Measurements from ENCODE around the gene FABP7.

Gene FABP7

GRCh38 chr6:122754191-122754731 lies 25.3 kb upstream of the FABP7 start:
- Histone ChIP-seq H4K91ac (ENCODE audit: low read depth, low read length, poor library complexity) (no peak overlapping the region), H2BK12ac (ENCODE audit: low read length) (no peak overlapping the region), H3K4me1 (ENCODE audit: control insufficient read depth in 2 of 2, insufficient read depth in 1 of 2, low read depth in 1 of 2, low read length in 2 of 2) (peaks cover 5 to 9% of the 10 kb centered on the region in 2 donors), H3K27ac (replicated peaks; ENCODE audit: low read length) (no peak overlapping the region), H3K9ac (ENCODE audit: low read depth, low read length, poor library complexity) (no peak overlapping the region), H3K27me3 (ENCODE audit: control insufficient read depth in 3 of 3, insufficient read depth in 3 of 3, low read depth in 1 of 3, low read length in 3 of 3) (no peaks in the 10 kb centered on the region), H2AFZ (ENCODE audit: low read length) (peak overlapping the region; percentile 13), H3K18ac (ENCODE audit: low read length) (no peak overlapping the region), H3K9me3 (replicated peaks in 1 of 2; ENCODE audit: control insufficient read depth in 2 of 2, insufficient read depth in 1 of 2, low read depth in 1 of 2, low read length in 2 of 2) (peaks cover 0 to 6% of the 10 kb centered on the region in 2 donors), H2BK15ac (ENCODE audit: low read length) (no peak overlapping the region), H3K4me3 (ENCODE audit: low read length in 2 of 2) (no peak overlapping the region), H3K79me1 (ENCODE audit: low read depth, low read length) (no peaks in the 10 kb centered on the region), H3K23ac (ENCODE audit: low read depth, low read length, poor library complexity) (no peak overlapping the region), H3K4me2 (ENCODE audit: insufficient read depth, low read length, poor library complexity, severe bottlenecking) (no peak overlapping the region), H3K14ac (ENCODE audit: low read length) (no peak overlapping the region), H2BK120ac (ENCODE audit: low read depth, low read length) (no peak overlapping the region), H2AK5ac (ENCODE audit: low read depth, low read length) (no peak overlapping the region), H2BK5ac (ENCODE audit: low read length) (no peak overlapping the region), H3K36me3 (replicated peaks in 1 of 2; ENCODE audit: control insufficient read depth in 2 of 2, insufficient read depth in 2 of 2, low read length in 2 of 2) (no peaks in the 10 kb centered on the region), H3K4ac (ENCODE audit: low read length) (no peak overlapping the region), H4K8ac (ENCODE audit: low read depth, low read length) (no peak overlapping the region)
- no peak for DNase-seq (ENCODE audit: low spot score)
- no CpG with 5 or more reads among the region's 5 CpGs for WGBS, 2 donors (ENCODE audit: extremely low coverage in 2 of 2, insufficient read length in 2 of 2, insufficient replicate concordance in 1 of 2)

GRCh38 chr6:122755901-122756300 lies 23.6 kb upstream of the FABP7 start:
- Histone ChIP-seq H2BK120ac (ENCODE audit: low read depth, low read length) (no peak overlapping the region), H3K79me1 (ENCODE audit: low read depth, low read length) (no peaks in the 10 kb centered on the region), H3K36me3 (replicated peaks in 1 of 2; ENCODE audit: control insufficient read depth in 2 of 2, insufficient read depth in 2 of 2, low read length in 2 of 2) (no peaks in the 10 kb centered on the region), H3K23ac (ENCODE audit: low read depth, low read length, poor library complexity) (no peak overlapping the region), H3K18ac (ENCODE audit: low read length) (no peak overlapping the region), H3K4ac (ENCODE audit: low read length) (no peak overlapping the region), H3K14ac (ENCODE audit: low read length) (no peak overlapping the region), H4K8ac (ENCODE audit: low read depth, low read length) (no peak overlapping the region), H3K4me3 (ENCODE audit: low read length in 2 of 2) (no peak overlapping the region), H4K91ac (ENCODE audit: low read depth, low read length, poor library complexity) (no peak overlapping the region), H2BK5ac (ENCODE audit: low read length) (no peak overlapping the region), H3K27me3 (ENCODE audit: control insufficient read depth in 3 of 3, insufficient read depth in 3 of 3, low read depth in 1 of 3, low read length in 3 of 3) (no peaks in the 10 kb centered on the region), H2AFZ (ENCODE audit: low read length) (peak overlapping the region; percentile 33), H2AK5ac (ENCODE audit: low read depth, low read length) (no peak overlapping the region), H3K4me2 (ENCODE audit: insufficient read depth, low read length, poor library complexity, severe bottlenecking) (no peak overlapping the region), H3K27ac (replicated peaks; ENCODE audit: low read length) (no peak overlapping the region), H3K9me3 (replicated peaks in 1 of 2; ENCODE audit: control insufficient read depth in 2 of 2, insufficient read depth in 1 of 2, low read depth in 1 of 2, low read length in 2 of 2) (no peaks in the 10 kb centered on the region), H2BK15ac (ENCODE audit: low read length) (no peak overlapping the region), H3K9ac (ENCODE audit: low read depth, low read length, poor library complexity) (no peak overlapping the region), H3K4me1 (ENCODE audit: control insufficient read depth in 2 of 2, insufficient read depth in 1 of 2, low read depth in 1 of 2, low read length in 2 of 2) (peaks cover 5 to 7% of the 10 kb centered on the region in 2 donors), H2BK12ac (ENCODE audit: low read length) (no peak overlapping the region)
- no peak for DNase-seq (ENCODE audit: low spot score)
- WGBS, 2 donors (ENCODE audit: extremely low coverage in 2 of 2, insufficient read length in 2 of 2, insufficient replicate concordance in 1 of 2), result no CpG with 5 or more reads among the region's 9 CpGs

- Histone ChIP-seq H4K8ac (ENCODE audit: low read depth, low read length) (no peak overlapping the region), H4K91ac (ENCODE audit: low read depth, low read length, poor library complexity) (no peak overlapping the region), H3K36me3 (replicated peaks in 1 of 2; ENCODE audit: control insufficient read depth in 2 of 2, insufficient read depth in 2 of 2, low read length in 2 of 2) (no peaks in the 10 kb centered on the region), H3K23ac (ENCODE audit: low read depth, low read length, poor library complexity) (no peak overlapping the region), H3K9me3 (replicated peaks in 1 of 2; ENCODE audit: control insufficient read depth in 2 of 2, insufficient read depth in 1 of 2, low read depth in 1 of 2, low read length in 2 of 2) (no peaks in the 10 kb centered on the region), H3K4ac (ENCODE audit: low read length) (no peak overlapping the region), H3K4me2 (ENCODE audit: insufficient read depth, low read length, poor library complexity, severe bottlenecking) (no peak overlapping the region), H3K18ac (ENCODE audit: low read length) (no peak overlapping the region), H3K79me1 (ENCODE audit: low read depth, low read length) (no peaks in the 10 kb centered on the region), H2BK15ac (ENCODE audit: low read length) (no peak overlapping the region), H3K4me3 (ENCODE audit: low read length in 2 of 2) (no peak overlapping the region), H2BK120ac (ENCODE audit: low read depth, low read length) (no peak overlapping the region), H3K14ac (ENCODE audit: low read length) (no peak overlapping the region), H2BK12ac (ENCODE audit: low read length) (no peak overlapping the region), H3K4me1 (ENCODE audit: control insufficient read depth in 2 of 2, insufficient read depth in 1 of 2, low read depth in 1 of 2, low read length in 2 of 2) (peaks cover 0 to 2% of the 10 kb centered on the region in 2 donors), H3K27me3 (ENCODE audit: control insufficient read depth in 3 of 3, insufficient read depth in 3 of 3, low read depth in 1 of 3, low read length in 3 of 3) (no peaks in the 10 kb centered on the region), H2BK5ac (ENCODE audit: low read length) (no peak overlapping the region), H2AFZ (ENCODE audit: low read length) (no peak overlapping the region), H2AK5ac (ENCODE audit: low read depth, low read length) (no peak overlapping the region), H3K27ac (replicated peaks; ENCODE audit: low read length) (no peak overlapping the region), H3K9ac (ENCODE audit: low read depth, low read length, poor library complexity) (no peak overlapping the region)
- DNase-seq (ENCODE audit: low spot score), result no peak
- WGBS, 2 donors (ENCODE audit: extremely low coverage in 2 of 2, insufficient read length in 2 of 2, insufficient replicate concordance in 1 of 2), result no CpG with 5 or more reads among the region's 1 CpG
Measured at GRCh38 chr6:122758927-122759334, 20.6 kb upstream of the FABP7 start.

- no peak overlapping the region for H2BK5ac ChIP-seq (ENCODE audit: low read length)
- no peak overlapping the region for H3K9ac ChIP-seq (ENCODE audit: low read depth, low read length, poor library complexity)
- H4K8ac ChIP-seq (ENCODE audit: low read depth, low read length), result no peak overlapping the region
- no peak for DNase-seq (ENCODE audit: low spot score)
- no peak overlapping the region for H3K4me2 ChIP-seq (ENCODE audit: insufficient read depth, low read length, poor library complexity, severe bottlenecking)
- H3K36me3 ChIP-seq (replicated peaks in 1 of 2; ENCODE audit: control insufficient read depth in 2 of 2, insufficient read depth in 2 of 2, low read length in 2 of 2), result no peaks in the 10 kb centered on the region
- no peak overlapping the region for H3K4ac ChIP-seq (ENCODE audit: low read length)
- H2AK5ac ChIP-seq (ENCODE audit: low read depth, low read length), result no peak overlapping the region
- H3K4me1 ChIP-seq (ENCODE audit: control insufficient read depth in 2 of 2, insufficient read depth in 1 of 2, low read depth in 1 of 2, low read length in 2 of 2), result no peaks in the 10 kb centered on the region
- H2BK15ac ChIP-seq (ENCODE audit: low read length), result no peak overlapping the region
- no peak overlapping the region for H3K14ac ChIP-seq (ENCODE audit: low read length)
- no peak overlapping the region for H3K27ac ChIP-seq (replicated peaks; ENCODE audit: low read length)
- no peaks in the 10 kb centered on the region for H3K9me3 ChIP-seq (replicated peaks in 1 of 2; ENCODE audit: control insufficient read depth in 2 of 2, insufficient read depth in 1 of 2, low read depth in 1 of 2, low read length in 2 of 2)
- no peak overlapping the region for H3K4me3 ChIP-seq (ENCODE audit: low read length in 2 of 2)
- no peak overlapping the region for H2AFZ ChIP-seq (ENCODE audit: low read length)
- H2BK12ac ChIP-seq (ENCODE audit: low read length), result no peak overlapping the region
- H2BK120ac ChIP-seq (ENCODE audit: low read depth, low read length), result no peak overlapping the region
- no peaks in the 10 kb centered on the region for H3K79me1 ChIP-seq (ENCODE audit: low read depth, low read length)
- no peak overlapping the region for H3K23ac ChIP-seq (ENCODE audit: low read depth, low read length, poor library complexity)
- H3K27me3 ChIP-seq (ENCODE audit: control insufficient read depth in 3 of 3, insufficient read depth in 3 of 3, low read depth in 1 of 3, low read length in 3 of 3), result no peaks in the 10 kb centered on the region
- H3K18ac ChIP-seq (ENCODE audit: low read length), result no peak overlapping the region
- H4K91ac ChIP-seq (ENCODE audit: low read depth, low read length, poor library complexity), result no peak overlapping the region
Measured at GRCh38 chr6:122760330-122760729, 19.2 kb upstream of the FABP7 start.

All from neuronal stem cell (in vitro differentiated cells).